Left colon (tissue), 2 donors: ENCODE measurements around the gene ADGRG7. TPM values are rescaled to one million over a fixed set of nuclear protein-coding genes. Genes with fewer than 3 reads are reported as not detected.

Source experiments
- ATAC-seq: fragments of 200-7000 bp; cut with Tn5 transposase; one replicate; pipeline ENCODE4 v1.9.1; 2020; ENCODE audit warnings: mild to moderate bottlenecking, moderate library complexity
- DNase-seq, 2 donors: peaks; one replicate each; pipeline ENCODE4 v3.0.0-alpha.2; 2020
- intact Hi-C, 2 donors: fragments of 100-400 bp; cut with DNase I in 1 of 2; cut with micrococcal nuclease in 1 of 2; formaldehyde crosslinking; loops; one replicate each; pipeline versions ENCODE4 v1.11.2 to v1.14.0; 2022; cut with DNase I, micrococcal nuclease
- total RNA-seq, 2 donors: library from RNA; stranded (reverse); fragmentation: NEBNext Ultra II Directional; extraction: Animal tissue kit (Norgen Biotek cat#: 25700); gene quantifications; one replicate each; pipeline ENCODE4 v1.2.1, GENCODE V29; 2021
- donor health status: DM: no; HTN: no; CAD: no.
- donor health status: DM: yes; HTN: yes; CAD: no.

The ADGRG7 gene
- total RNA-seq, 2 donors from 2014 or later: 11.7 to 15.6 TPM

DNA sequence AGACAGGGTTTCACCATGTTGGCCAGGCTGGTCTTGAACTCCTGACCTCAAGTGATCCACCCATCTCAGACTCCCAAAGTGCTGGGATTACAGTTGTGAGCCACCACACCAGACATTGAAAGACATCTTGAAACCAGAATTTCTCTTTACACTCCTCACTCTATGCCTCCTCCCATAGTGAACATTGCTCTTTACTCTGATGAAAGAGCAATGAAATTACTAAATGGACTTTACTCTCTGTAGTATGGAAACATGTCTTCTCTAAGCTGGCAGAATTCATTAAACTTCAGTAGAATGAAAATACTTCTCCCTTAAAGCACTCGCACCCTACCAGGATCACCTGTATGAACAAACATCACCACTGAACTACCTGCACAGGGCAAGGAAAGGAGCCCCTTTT is 72.1 kb downstream of the ADGRG7 start:
- no peak for DNase-seq
- intact Hi-C loops: no loop called here
- peak; percentile 79 for ATAC-seq

DNA sequence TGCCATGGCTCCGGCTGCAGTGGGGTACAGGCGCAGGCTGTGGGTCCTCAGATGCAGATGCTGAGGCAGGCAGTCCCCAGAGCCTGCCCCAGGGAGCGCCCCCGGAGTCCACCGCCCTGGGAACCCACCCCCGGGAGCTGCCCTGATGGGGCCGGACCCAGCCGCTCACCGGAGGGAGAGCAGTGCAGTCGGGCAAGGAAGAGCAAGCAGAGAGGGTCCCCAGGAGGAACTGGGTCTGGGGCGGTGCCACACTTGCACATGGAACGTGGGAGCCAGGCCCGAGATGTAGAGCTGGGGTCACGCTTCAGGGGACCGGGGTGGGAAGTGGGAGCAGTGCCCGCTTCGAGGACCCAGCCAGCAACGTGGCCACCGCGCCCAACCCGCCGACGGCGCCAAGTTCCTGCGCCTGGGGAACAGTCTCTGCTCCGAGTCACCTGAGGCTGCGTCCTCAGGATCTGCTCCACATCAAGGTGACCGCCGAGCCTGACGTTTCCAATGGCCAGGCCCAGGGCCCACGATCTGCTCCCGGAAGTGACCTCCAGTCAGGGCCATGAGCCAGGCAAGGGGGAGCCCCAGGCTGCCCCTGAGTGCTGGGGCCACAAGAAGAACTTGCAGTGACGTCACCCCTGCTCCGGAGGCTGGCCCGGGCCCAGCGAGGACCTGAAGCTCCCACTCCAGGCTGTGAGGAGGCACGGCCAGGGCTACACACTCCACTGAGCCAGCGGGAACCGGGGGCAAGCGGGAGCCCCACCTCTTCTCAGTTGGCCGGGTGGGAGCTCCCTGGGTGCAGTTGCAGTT is 72.9 kb downstream of the ADGRG7 start:
- no peak for DNase-seq
- intact Hi-C loops: no loop called here
- ATAC-seq: no peak

DNA sequence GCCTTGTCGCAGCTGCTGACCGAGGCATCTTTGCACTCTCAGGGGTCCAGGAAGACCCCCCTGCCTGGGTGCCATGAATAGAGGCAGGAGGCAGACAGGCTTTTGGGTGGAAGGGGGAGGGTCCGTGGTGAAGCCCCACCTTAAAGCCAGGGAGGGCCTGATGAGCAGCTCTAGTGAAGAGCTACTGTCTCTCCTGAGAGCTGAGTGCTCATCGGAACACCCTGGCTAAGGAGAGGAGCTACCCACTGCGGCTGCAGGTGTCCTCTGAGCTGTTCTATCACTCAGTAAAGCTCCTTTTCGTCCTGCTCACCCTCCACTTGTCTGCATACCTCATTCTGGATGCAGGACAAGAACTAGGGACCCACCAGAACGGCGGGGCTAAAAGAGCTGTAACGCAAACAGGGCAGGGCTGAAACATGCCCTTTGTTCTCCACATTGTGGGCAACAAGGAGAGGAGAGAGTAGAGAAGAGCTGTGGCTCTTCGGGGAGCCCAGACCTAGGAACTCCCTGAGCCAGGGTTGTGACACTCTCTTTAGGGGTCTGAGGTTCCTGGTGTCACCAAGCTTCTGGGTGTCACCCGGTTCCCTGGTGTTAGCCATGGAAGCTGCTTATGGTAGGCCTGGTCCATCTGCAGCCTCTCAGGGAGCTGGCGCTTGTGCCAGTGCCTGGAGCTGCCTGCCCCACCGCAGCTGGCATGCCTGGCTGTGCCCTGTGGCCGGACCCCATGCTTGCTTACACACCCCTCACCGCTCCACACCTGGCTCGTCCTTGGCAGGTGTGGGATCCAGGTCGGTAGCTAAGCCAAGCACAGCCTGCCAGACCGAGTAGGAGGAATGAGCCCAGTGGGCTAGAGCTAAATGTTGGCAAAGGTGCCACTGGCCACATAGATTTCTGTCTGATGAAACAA is 73.7 kb downstream of the ADGRG7 start:
- ATAC-seq (no peak), DNase-seq (no peak)
- intact Hi-C loops: no loop called here

DNA sequence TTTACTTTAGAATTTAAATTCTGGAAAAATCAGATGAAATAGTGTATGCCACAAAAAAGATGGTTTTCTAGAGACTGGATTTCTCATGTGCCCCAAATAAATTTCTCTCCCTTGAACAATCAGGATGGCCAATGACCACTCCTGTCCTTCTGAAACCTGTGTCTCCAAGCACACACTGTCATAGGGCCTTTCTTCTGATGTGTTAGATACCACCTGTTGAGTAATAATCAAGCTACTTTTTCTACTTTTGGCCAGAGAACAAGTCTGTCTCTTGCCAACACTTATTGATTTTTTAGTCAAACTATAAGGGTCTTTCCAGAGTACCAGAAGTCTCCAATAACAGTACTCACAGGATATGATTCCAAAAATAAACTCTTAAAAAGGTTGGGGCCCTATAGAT is 83.8 kb downstream of the ADGRG7 start:
- DNase-seq (no peak), ATAC-seq (no peak)
- intact Hi-C loops: no loop called here

DNA sequence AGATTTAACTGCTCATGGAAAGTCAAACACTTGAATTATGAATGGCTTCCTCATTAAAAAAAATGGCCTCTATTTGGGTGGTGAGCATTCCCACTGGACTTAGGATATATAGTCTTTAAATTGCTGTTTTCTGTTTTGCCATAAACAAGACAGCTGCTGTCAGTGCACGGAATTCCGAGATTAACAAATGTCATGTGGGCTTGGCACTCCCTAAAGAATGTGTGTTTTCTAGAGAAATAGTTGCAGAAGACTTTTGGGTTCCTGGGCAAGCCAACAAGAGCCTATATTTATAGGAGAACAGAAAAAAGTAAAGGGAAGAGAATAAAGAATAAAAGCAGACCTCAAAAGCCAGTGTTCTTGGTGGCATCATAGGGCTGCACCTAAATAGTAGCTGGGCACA is 86.3 kb downstream of the ADGRG7 start:
- DNase-seq: no peak
- ATAC-seq: no peak
- intact Hi-C loops: no loop called here

DNA sequence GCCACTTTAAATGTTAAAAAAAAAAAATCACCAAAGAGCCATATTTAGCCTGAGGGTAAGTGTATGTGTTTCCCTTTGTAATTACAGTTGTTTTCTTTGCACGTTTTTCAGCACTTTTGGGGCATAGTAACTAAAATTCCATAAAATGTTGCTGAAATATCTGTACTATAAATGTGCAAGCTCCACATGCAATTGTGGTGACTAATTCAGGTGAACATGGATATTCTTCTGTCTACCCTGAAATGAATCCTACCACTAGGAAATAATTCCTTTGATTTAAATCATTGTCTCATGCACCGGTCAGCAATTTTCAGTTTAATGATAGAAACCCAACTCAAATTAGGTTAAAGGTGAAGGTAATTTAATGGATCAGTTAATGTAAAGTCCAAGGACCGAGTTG is 86.8 kb downstream of the ADGRG7 start:
- DNase-seq (no peak), ATAC-seq (no peak)
- intact Hi-C loops: no loop called here

DNA sequence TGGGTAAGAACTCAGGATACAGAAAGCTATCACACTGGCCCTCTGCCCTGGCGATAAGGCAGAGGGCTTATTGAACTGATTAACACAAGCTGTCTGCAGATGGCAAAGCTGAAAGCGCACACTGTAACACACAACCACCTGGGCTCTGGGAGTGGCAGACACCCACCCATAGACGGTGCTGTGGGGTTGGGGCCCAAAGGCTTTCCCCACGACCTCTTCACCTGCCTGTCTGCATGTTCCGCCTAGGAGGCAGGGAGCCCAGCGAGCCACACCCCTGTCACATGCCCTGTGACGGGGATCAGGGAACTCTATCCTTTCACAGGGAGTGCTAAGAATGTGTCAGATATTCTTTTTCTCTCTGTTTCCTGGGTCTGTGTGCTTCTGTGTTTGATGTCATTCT is 87.8 kb downstream of the ADGRG7 start:
- ATAC-seq: peak; percentile 77
- intact Hi-C loops: no loop called here
- DNase-seq: peak in 1 of 2 donors; percentile 59

DNA sequence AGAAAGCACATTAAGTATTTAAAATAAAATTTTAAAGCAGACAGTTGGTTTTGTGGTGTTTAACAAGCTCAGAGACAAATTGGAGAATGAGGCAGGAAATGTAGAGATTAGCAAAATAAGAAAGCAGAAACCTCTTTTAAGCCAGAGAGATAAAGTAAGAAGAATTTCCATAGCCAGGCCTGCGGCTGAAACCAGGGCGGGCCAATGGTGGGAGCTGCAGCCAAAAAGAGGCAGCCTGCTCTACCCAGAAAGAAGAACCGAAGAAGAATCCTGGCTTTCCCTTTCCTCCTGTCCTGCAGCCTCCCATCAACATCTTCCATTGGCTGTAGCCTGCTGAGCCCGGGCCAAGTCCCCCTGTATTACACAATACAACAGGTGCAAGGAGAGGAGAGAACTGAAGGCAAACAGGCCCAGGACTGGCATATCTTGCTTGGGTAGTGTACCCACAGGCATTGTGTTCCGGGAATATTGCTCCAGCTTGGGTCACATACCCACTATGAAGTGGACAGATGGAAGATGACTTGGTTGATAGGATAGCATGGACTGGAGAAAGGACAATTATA is 88.4 kb downstream of the ADGRG7 start:
- intact Hi-C loops: no loop called here
- ATAC-seq (no peak), DNase-seq (no peak)

DNA sequence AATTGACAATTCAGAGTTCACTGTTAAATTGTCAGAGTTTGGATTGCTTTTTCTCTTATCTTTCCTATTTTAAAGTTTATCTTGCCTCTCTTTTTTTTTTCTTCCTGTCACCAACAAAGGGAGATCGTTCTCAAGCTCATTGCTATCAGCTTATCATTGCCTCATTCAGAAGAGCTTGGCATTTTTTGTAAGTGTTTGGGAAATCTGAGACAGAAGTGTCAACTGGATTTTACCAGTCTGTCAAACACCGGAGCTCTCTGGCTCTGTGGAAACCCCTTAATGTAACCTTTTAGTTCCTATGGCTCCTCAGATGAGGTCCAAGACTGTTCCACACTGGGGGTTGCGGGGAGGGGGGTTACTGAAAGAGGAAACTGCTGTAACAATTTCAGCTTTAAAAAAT is 89.3 kb downstream of the ADGRG7 start:
- ATAC-seq (no peak), DNase-seq (no peak)
- intact Hi-C loops: no loop called here

DNA sequence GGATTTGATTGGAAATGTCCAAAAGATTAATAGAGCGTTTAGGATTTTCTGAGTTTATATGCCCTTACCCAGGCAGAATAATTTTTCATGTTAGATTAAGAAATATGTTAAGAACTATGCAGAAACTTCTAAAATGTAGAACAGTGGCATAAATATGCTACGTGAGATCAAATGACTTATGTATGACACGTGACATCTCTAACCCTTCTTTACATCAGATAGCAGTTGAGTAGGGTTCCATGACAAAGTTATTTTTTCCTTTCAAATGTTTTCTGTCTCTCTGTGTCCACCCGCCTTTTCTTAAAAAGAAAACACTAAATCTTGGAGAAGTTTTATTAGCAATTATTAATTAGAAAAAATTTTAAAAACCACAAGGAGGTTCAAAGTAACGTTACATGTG is 91.3 kb downstream of the ADGRG7 start:
- no peak for ATAC-seq
- intact Hi-C loops: no loop called here
- DNase-seq: no peak

DNA sequence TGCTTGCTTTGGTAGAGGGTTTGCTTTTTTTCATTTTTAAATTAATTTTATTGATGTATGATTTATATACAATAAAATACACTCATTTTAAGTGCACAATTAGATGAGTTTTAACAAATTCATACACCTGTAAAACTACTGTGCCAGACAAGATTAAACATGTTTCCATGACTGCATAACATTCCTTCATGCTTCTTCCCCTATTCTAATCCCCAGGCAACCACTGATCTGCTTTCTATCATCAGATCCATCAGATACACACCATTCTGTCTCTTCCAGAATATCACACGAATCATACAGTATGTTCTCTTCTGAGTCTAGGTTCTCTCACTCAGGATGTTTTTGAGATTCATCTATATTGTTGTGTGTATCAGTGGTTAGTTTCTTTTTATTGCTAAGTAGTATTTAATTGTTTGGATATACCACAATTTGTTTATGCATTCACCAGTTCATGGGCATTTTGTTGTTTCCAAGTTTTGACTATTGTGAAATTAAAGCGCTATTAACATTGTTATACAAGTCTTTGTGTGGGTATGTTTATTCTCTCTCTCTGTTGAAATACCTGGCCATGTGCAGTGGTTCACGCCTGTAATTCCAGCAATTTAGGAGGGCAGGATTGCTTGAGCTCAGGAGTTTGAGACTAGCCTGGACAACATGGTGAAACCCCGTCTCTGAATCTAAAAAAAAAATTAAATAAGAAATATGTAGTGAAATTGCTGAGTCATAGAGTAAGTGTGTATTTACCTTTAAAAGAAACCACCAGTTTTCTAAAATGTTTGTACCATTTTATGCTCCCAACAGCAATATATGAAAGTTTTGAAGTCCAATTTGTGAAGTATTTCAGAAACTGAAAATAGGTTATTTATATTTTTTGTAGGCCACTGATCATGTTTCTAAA is 92.9 kb downstream of the ADGRG7 start:
- no peak for ATAC-seq
- intact Hi-C loops: no loop called here
- DNase-seq: no peak

DNA sequence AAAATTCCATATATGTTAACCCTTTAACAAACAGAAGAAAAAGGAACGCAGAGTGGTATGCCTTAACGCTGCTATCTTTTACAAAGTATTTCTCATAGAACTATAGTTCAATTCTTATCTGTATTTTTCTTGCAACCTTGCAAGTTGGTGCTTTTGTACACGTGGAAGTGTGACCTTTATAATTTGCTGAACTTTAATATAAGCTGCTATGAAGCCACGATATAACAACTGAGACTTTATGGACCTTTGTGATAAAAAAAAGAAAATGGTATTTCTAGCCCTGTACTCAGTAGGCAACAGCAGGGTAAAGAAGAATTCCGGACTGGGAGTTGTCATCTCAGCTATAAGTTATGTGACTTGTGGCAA is 93.6 kb downstream of the ADGRG7 start:
- DNase-seq (no peak), ATAC-seq (no peak)
- intact Hi-C loops: no loop called here

DNA sequence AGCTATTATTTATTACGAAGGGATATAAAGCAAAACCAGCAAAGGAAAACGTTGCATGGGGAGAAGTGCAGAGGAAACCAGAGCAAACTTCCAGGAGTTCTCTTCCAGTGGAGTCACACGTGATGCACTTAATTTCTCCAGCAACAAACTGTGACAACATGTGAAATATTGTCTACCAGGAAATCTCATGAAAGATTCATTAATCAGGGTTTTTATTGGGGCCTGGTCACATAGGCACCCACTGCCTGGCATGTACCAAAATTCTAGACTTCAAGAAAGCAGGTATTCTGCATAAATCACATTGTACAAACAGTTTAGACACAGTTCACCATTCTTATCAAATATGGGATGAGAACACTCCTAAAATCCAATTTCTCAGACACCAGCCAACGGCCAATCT is 94.5 kb downstream of the ADGRG7 start:
- no peak for ATAC-seq
- intact Hi-C loops: no loop called here
- no peak for DNase-seq

DNA sequence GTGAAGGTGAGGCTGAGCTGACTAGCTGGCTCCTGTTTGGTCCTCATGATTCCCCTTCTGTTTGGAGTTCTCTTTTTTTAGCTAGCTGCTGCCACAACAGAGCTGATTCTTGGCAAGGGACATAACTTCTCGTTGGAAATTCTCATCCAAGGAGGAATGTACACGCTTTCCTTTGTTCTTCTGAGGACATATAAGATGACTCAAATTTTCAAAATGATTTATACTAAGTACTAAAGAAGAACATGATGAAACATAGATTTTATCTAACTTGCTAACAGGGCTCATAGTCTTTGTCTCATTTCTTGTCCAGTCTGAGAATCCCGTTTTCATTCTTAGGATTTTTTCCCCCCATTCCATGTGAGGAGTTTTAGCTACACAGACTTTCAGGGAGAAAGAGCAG is 97.0 kb downstream of the ADGRG7 start:
- ATAC-seq (no peak), DNase-seq (no peak)
- intact Hi-C loops: no loop called here

DNA sequence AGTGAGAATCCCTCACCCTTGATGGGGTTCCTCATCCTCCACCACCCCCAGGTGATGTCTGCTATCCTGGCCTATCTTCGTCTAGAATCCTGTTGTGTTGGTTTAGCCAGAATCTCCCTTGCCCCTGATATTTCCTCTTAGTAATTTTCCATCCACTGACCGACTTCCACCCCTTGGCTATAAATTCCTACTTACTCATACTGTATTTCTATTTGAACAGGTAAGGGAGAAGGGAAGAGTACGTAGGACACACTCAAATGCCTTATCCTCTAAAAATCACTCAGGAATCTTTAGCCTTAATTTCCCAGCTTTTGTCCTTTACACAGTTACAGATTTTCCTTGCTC is 99.2 kb downstream of the ADGRG7 start:
- DNase-seq (no peak), ATAC-seq (no peak)
- intact Hi-C loops: no loop called here

DNA sequence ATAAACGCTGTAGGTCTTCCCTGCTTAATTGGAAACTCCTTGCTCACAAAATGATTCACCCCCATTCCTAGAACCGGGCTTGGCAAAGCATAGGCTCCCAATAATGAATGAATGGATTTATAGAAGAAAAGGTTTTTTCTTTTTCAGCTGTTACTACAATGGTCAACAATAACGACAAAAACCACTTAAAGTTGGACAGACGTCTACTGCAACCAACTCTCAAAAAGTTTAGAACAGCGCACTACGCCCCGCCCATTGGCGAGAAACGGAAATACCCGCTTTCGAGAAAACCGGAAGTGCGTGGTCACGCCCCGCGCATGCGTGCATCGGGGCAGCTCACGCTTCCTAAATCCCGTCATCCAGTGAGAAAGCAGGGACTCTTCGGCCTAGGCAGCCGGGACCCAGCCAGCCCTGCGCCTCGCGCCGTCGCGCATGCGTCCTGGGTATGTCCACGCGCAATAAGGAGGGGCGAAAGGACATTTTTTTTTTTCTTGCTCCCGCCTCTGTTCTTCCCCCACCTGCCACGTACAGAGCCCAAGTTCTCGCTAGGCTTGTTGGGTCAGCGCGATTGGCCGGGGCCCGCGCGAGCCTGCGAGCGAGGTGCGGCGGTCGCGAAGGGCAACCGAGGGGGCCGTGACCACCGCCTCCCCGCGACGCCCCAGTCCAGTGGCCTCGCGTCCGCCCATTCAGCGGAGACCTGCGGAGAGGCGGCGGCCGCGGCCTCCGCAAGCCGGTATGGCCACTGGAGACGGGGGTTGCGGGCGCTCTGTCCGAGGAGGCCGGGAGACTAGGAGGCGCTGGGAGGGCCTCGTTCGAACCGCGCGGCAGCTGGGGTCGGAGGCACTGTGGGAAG is 99.8 kb downstream of the ADGRG7 start, which contains the start of gene TFG:
Gene TFG (plus strand): TSS at position 506 of the 853 bp plus-strand sequence. CDS start 4,192 bp downstream, outside the sequence.
- ATAC-seq (peak; percentile 90), DNase-seq (peak; percentile 98)
- intact Hi-C loops: no loop called here

DNA sequence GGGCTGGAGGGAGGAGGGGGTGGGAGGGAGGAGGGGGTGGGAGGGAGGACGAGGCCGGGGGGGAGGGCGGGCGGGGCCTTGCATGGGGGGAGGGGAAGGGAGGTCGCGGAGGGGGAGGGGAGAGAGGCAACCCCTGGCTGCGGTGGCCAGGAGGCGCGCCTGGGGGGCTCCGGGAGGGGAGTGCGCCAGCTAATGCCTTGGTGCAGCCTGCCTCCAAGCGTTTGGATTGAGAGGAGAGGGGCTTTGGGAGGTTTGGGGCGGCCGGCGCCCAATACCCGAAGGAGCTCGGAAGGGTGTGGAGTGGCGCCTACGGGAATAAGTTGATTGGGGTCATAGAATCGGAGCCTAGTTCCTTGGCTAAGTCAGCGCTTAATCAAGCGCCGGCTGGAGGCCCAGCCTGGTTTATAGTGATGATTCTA is 100.5 kb downstream of the ADGRG7 start:
- intact Hi-C loops: no loop called here
- ATAC-seq (peak; percentile 45), DNase-seq (peak; percentile 38 to 53)
